GM12878 (cell line): ENCODE data around the gene DPM1.

Experiments
- EGR1 ChIP-seq, 2 experiments: IDR thresholded peaks; 1 replicate in 1 of 2; 2 replicates in 1 of 2; pipeline ENCODE4 v1.6.1; 2011 to 2012; ENCODE audit warnings: low read depth in 2 of 2, low read length in 2 of 2, borderline replicate concordance in 1 of 2, mild to moderate bottlenecking in 1 of 2, moderate library complexity in 1 of 2
- ESRRA ChIP-seq: IDR thresholded peaks from 2 replicates; pipeline ENCODE4 v1.6.1; 2012; ENCODE audit warnings: mild to moderate bottlenecking, low read length, improper control_type of control experiment
- MXI1 ChIP-seq: fragments of 150-350 bp; IDR thresholded peaks from 2 replicates; pipeline ENCODE4 v1.6.1; 2011; ENCODE audit warnings: low read depth, mild to moderate bottlenecking, inconsistent platforms, low read length, improper control_type of control experiment
- POLR2AphosphoS5 ChIP-seq: IDR thresholded peaks from 2 replicates; pipeline ENCODE4 v1.6.1; 2011; ENCODE audit warnings: mild to moderate bottlenecking, low read length, inconsistent platforms
- TF ChIP-seq, protein P1 (sequence below): IDR thresholded peaks from 2 replicates; pipeline ENCODE4 v1.6.1; 2011; ENCODE audit warnings: low read depth, mild to moderate bottlenecking, low read length, moderate library complexity, borderline replicate concordance; ENCODE audit errors: extremely low read depth
- TF ChIP-seq, protein P2 (sequence below): fragments of 450-650 bp; IDR thresholded peaks from 2 replicates; pipeline ENCODE4 v1.6.1; 2017; ENCODE audit warnings: antibody characterized with exemption, mild to moderate bottlenecking, moderate library complexity
- TF ChIP-seq, protein P3 (sequence below): fragments of 450-650 bp; IDR thresholded peaks from 2 replicates; pipeline ENCODE4 v1.6.1; 2018; ENCODE audit warnings: mild to moderate bottlenecking, low read depth, moderate library complexity; ENCODE audit not compliant: partially characterized antibody
- TF ChIP-seq, protein P4 (sequence below), 3 experiments: IDR thresholded peaks in 2 of 3; conservative IDR thresholded peaks in 1 of 3; 2 replicates each; pipeline ENCODE4 v1.5.1; 2011; ENCODE audit warnings: low read depth in 3 of 3, low read length in 3 of 3, mild to moderate bottlenecking in 3 of 3, control low read depth in 2 of 3, moderate library complexity in 2 of 3, inconsistent platforms in 1 of 3, mixed read lengths in 1 of 3; ENCODE audit not compliant: control insufficient read depth in 2 of 3, insufficient read depth in 1 of 3; ENCODE audit errors: extremely low read depth in 1 of 3
- TF ChIP-seq, protein P5 (sequence below): IDR thresholded peaks from 2 replicates; pipeline ENCODE4 v1.6.1; 2012; ENCODE audit warnings: low read depth, low read length, improper control_type of control experiment

DNA sequence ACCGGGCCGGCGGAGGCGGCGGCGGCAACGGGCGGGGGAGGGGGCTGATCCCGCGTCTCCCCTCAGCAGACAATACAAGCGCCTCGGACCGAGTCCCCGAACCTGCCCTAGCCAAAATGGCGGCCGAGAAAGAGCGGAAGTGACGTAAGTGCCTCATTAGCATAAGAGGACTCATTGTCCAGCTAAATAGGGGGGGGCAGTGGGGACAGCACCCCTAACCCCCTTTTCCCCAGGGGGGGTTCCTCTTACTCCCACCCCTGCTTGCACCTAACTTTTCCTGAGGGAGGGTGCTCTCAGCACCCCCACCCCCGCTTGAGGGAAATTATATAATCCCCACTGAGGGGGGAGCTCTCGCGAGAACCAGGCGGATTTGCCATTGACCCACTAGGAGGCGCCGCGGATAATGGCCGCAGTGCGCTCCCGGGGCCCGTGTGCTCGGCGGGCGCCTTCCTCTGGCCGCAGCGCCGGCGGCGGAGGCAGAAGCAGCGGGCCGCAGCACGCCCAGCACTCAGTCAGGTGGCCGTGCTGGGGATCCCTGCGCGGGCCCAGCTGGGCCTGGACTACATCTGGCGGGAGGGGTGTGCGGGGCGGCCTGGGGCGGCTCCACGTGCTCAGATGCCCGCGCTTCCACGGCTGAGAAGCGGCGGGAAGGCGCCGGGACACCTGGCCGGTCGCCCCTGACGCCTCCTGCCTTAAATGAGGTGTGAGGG lies 26.9 kb downstream of the DPM1 start, which contains the start of gene ADNP:
- TF ChIP-seq POLR2AphosphoS5 (peak; percentile 90), MXI1 (peak; percentile 73; the same call in 1 of the 2 replicates), EGR1 (IDR thresholded peaks at IDR 0.05; ENCODE audit: borderline replicate concordance in 1 of 2, low read depth in 2 of 2, low read length in 2 of 2) (peak in 1 of 2 experiments; percentile 73; a peak in 2 of 3 replicates), ESRRA (peak; percentile 52; the same call in 1 of the 2 replicates)
- TF ChIP-seq, protein P1, sequence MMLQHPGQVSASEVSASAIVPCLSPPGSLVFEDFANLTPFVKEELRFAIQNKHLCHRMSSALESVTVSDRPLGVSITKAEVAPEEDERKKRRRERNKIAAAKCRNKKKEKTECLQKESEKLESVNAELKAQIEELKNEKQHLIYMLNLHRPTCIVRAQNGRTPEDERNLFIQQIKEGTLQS: peak; percentile 36; the same call in 1 of the 2 replicates
- TF ChIP-seq, protein P2, sequence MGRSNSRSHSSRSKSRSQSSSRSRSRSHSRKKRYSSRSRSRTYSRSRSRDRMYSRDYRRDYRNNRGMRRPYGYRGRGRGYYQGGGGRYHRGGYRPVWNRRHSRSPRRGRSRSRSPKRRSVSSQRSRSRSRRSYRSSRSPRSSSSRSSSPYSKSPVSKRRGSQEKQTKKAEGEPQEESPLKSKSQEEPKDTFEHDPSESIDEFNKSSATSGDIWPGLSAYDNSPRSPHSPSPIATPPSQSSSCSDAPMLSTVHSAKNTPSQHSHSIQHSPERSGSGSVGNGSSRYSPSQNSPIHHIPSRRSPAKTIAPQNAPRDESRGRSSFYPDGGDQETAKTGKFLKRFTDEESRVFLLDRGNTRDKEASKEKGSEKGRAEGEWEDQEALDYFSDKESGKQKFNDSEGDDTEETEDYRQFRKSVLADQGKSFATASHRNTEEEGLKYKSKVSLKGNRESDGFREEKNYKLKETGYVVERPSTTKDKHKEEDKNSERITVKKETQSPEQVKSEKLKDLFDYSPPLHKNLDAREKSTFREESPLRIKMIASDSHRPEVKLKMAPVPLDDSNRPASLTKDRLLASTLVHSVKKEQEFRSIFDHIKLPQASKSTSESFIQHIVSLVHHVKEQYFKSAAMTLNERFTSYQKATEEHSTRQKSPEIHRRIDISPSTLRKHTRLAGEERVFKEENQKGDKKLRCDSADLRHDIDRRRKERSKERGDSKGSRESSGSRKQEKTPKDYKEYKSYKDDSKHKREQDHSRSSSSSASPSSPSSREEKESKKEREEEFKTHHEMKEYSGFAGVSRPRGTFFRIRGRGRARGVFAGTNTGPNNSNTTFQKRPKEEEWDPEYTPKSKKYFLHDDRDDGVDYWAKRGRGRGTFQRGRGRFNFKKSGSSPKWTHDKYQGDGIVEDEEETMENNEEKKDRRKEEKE: peak; percentile 65; the same call in 1 of the 2 replicates
- TF ChIP-seq, protein P3, sequence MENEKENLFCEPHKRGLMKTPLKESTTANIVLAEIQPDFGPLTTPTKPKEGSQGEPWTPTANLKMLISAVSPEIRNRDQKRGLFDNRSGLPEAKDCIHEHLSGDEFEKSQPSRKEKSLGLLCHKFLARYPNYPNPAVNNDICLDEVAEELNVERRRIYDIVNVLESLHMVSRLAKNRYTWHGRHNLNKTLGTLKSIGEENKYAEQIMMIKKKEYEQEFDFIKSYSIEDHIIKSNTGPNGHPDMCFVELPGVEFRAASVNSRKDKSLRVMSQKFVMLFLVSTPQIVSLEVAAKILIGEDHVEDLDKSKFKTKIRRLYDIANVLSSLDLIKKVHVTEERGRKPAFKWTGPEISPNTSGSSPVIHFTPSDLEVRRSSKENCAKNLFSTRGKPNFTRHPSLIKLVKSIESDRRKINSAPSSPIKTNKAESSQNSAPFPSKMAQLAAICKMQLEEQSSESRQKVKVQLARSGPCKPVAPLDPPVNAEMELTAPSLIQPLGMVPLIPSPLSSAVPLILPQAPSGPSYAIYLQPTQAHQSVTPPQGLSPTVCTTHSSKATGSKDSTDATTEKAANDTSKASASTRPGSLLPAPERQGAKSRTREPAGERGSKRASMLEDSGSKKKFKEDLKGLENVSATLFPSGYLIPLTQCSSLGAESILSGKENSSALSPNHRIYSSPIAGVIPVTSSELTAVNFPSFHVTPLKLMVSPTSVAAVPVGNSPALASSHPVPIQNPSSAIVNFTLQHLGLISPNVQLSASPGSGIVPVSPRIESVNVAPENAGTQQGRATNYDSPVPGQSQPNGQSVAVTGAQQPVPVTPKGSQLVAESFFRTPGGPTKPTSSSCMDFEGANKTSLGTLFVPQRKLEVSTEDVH: no peak
- TF ChIP-seq, protein P4, sequence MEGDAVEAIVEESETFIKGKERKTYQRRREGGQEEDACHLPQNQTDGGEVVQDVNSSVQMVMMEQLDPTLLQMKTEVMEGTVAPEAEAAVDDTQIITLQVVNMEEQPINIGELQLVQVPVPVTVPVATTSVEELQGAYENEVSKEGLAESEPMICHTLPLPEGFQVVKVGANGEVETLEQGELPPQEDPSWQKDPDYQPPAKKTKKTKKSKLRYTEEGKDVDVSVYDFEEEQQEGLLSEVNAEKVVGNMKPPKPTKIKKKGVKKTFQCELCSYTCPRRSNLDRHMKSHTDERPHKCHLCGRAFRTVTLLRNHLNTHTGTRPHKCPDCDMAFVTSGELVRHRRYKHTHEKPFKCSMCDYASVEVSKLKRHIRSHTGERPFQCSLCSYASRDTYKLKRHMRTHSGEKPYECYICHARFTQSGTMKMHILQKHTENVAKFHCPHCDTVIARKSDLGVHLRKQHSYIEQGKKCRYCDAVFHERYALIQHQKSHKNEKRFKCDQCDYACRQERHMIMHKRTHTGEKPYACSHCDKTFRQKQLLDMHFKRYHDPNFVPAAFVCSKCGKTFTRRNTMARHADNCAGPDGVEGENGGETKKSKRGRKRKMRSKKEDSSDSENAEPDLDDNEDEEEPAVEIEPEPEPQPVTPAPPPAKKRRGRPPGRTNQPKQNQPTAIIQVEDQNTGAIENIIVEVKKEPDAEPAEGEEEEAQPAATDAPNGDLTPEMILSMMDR (IDR thresholded peaks at IDR 0.05 in 2 of 3, conservative IDR thresholded peaks at IDR 0.05 in 1 of 3; ENCODE audit: control insufficient read depth in 2 of 3, extremely low read depth in 1 of 3, insufficient read depth in 1 of 3, low read depth in 3 of 3, low read length in 3 of 3): peak; percentile 58 to 71 (median 62)
- TF ChIP-seq, protein P5, sequence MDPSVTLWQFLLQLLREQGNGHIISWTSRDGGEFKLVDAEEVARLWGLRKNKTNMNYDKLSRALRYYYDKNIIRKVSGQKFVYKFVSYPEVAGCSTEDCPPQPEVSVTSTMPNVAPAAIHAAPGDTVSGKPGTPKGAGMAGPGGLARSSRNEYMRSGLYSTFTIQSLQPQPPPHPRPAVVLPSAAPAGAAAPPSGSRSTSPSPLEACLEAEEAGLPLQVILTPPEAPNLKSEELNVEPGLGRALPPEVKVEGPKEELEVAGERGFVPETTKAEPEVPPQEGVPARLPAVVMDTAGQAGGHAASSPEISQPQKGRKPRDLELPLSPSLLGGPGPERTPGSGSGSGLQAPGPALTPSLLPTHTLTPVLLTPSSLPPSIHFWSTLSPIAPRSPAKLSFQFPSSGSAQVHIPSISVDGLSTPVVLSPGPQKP: peak; percentile 79
